ENCODE data around the gene FOXO3.

GRCh38 chr6:108626777-108627176 lies 66.1 kb downstream of the FOXO3 start:
- TF ChIP-seq POLR2A (IDR thresholded peaks at IDR 0.05; ENCODE audit: low read length) (no peak), GATA1 (IDR thresholded peaks at IDR 0.05; ENCODE audit: low read depth, low read length) (no peak)

Data from erythroblast (primary cell).